GM12874 (cell line): Measurements from ENCODE around the gene CCDC136.

ENCODE experiments used
- TF ChIP-seq, protein P1 (sequence below): IDR thresholded peaks from 2 replicates; pipeline ENCODE4 v1.5.1; 2011; ENCODE audit warnings: low read depth, mild to moderate bottlenecking, control low read depth, low read length, moderate library complexity; ENCODE audit not compliant: insufficient read depth

CCDC136 gene

DNA sequence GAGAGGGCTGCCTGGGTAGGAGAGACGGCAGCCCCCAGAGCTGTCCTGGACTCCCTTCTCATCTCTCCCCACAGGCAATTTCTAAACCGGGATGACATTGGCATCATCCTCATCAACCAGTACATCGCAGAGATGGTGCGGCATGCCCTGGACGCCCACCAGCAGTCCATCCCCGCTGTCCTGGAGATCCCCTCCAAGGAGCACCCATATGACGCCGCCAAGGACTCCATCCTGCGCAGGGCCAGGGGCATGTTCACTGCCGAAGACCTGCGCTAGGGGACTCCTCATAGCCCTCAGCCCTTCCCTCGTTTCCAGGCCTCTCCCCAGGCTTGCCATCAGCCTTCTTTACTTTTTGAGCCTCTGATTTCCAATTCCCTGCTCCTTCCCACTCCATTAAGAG lies 73.5 kb downstream of the CCDC136 start:
- TF ChIP-seq, protein P1, sequence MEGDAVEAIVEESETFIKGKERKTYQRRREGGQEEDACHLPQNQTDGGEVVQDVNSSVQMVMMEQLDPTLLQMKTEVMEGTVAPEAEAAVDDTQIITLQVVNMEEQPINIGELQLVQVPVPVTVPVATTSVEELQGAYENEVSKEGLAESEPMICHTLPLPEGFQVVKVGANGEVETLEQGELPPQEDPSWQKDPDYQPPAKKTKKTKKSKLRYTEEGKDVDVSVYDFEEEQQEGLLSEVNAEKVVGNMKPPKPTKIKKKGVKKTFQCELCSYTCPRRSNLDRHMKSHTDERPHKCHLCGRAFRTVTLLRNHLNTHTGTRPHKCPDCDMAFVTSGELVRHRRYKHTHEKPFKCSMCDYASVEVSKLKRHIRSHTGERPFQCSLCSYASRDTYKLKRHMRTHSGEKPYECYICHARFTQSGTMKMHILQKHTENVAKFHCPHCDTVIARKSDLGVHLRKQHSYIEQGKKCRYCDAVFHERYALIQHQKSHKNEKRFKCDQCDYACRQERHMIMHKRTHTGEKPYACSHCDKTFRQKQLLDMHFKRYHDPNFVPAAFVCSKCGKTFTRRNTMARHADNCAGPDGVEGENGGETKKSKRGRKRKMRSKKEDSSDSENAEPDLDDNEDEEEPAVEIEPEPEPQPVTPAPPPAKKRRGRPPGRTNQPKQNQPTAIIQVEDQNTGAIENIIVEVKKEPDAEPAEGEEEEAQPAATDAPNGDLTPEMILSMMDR, result no peak

DNA sequence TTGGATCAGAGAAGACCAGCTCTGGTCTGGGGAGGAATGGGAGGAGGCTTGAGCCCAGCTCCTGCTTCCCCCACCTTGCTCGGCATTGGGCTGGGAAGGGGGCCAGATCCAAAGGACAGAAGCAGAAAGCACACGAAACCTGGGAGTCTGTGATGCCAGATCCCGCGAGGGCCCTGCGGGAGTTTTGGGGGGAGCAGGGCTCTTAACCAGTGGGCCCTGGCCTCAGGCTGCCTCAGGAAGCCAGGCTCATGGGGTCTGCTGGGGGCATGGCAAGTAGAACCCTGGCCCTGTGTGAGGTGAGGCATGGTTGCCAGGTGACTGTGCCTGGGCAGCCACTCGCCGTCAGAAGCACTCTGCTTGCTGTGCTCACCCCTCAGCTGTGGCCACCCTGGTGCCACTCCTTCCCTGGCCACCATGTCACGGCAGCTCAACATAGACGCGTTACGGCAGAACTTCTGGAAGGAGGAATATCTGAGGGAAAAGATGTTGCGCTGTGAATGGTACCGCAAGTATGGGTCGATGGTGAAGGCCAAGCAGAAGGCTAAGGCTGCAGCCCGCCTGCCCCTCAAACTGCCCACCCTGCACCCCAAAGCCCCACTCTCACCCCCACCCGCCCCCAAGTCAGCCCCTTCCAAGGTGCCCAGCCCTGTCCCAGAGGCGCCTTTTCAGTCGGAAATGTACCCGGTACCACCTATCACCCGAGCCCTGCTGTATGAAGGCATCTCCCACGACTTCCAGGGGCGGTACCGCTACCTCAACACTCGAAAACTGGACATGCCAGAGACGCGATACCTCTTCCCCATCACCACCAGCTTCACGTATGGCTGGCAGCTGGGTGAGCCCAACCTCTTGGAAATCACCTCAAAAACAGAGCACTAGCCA lies 74.5 kb downstream of the CCDC136 start:
- TF ChIP-seq, protein P1, result no peak

DNA sequence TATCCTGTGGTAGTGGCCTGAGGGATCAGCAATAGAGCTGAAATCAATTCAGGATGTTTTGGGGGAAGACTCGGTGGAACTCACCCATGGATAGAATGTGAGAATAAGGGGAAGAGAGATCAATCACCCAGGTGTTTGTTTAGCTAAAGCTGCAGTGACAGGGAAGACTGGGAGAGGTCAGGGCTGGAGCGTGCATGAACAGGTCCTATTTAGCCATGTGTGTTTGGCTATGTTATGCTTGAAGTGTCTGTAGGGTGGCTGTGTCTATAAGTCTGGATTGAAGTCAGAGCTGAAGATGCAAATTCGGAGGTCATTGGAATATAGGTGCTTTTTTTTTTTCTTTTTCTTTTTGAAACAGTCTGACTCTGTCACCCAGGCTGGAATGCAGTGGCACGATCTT lies 75.5 kb downstream of the CCDC136 start:
- TF ChIP-seq, protein P1, result no peak

DNA sequence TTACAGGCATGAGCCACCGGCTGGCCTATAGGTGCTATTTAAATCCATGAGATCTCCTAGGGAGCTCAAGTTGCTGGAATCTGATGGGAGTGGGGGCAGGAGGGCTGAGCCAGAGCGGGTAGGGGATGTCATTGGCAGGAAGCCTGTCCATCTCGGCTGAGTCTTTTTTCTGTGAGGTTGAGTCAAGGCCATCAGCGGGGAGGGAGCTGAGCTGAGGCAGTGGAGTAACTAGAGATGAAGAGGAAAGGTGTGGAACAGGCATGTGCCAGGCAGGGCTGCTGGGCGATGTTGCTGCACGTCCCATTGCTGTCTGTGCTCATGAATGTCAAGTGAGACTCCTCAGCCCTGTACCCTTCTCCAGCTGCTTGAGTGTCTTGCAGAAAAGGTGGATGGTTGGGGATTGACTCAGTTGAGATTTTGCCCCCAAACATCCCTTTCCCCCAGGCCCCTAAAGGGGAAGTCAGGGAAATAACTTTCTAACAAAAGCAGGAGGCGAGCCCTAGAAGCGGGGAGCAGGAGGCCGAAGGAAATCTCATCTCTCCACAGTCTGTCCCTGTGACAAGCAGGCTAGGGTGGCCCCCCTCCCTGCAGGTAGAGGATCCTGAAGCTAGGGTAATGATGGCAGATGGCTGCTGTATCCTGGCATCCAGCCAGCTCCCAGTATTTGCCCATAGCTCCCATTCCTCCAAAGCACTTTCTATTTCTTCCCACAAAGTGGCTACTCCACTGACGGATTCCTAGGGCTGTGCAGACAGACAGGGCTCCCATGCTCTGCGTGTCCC lies 76.3 kb downstream of the CCDC136 start:
- TF ChIP-seq, protein P1, result no peak

DNA sequence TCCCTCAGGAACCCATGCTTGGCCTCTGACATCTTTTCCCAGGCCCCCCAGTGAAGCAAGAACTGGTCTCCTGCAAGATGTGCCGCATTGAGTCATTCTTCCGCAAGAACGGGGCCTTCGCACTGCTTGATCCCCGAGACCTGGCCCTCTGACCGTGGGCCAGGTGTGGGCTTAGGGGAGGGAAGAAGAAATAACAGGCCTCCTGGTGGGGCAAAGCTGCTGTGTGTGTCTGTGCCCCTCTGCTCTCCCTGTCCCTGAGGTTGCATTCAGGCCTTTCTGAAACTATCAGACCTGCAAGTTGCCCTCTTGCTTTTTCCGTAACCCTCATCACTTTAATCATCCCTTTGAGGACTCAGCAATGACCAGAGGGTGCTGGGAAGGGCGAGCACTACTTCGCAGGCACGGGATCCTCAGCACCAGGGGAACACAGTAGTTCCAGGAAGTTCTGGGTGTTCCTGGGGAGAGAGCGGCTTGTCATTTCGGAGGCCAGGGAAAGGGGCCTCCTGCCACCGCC lies 76.9 kb downstream of the CCDC136 start:
- TF ChIP-seq, protein P1, result no peak

DNA sequence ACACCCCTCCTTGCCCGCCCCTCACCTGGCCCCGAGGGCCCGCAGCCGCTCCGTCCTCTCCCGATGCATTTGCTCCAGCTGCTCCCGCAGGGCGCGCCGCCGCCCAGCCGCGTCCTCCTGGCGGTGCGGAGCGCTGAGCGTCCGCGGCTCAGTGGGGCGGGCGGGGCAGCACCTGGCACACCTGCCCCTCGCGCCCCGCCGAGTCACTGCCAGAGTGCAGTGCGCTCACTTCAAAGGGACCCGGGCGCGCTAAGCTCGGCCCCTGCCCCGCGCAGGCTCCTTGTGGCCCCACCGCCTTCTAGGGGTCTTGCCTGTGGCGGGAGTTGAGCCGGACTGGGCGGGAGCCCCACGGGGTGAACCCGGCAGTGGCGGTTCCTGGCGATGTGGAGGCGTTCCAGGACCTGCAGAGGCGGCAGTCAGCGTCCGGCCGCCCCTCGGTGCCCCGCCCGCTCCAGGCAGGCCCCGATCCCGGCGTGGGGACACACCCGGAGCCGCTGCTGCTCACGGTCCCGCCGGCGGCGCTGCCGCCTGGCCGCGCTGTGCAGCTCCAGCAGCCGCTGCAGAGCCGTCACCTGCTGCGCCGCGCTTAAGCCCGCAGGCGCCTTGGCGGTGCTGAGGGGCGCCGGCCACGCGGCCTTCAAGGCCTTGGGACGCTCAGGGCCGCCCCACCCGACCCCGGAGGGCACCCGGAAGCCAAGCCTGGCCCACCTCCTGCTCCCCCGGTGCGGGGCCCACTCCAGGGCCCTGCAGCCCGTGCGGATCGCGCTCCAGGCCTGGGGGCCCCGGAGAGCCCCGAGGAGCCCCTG lies 77.6 kb downstream of the CCDC136 start:
- TF ChIP-seq, protein P1, result peak; percentile 23; the same call in 1 of the 2 replicates
